Astrocyte of the hippocampus (primary cell): ENCODE measurements around the gene ITFG1.

ENCODE experiments used
- DNase-seq: peaks from one replicate; pipeline ENCODE4 v3.0.0; 2011; ENCODE audit warnings: low read depth, low spot score

The ITFG1 gene

GRCh38 chr16:47109361-47109760 lies 351.5 kb downstream of the ITFG1 start:
- DNase-seq = no peak
